HG03432 (cell line): ENCODE data around the gene SEC14L5.
A peak's percentile ranks its signal among the peaks of the same experiment; 100 is the strongest.
"Not testable (repeated sequence)": the region's sequence is repeated elsewhere in the genome, so short reads cannot be mapped to it uniquely, and the experiment has no call there.

Source experiments
- ATAC-seq: cut with Tn5 transposase; IDR thresholded peaks from one replicate; pipeline ENCODE4 v1.9.1; 2021; ENCODE audit warnings: mild to moderate bottlenecking, moderate library complexity; ENCODE audit not compliant: unreplicated experiment

SEC14L5 gene

GRCh38 chr16:5032748-5033167, 74.6 kb downstream of the SEC14L5 start:
- ATAC-seq = no peak

- ATAC-seq = peak; percentile 91
Measured at GRCh38 chr16:5033256-5034166, 75.4 kb downstream of the SEC14L5 start, which contains the start of gene NAGPA. TSS of gene NAGPA (minus strand) at chr16:5033935. CDS start at chr16:5033914, 21 bp downstream.

GRCh38 chr16:5034167-5034523, 76.0 kb downstream of the SEC14L5 start:
- no peak for ATAC-seq

GRCh38 chr16:5035909-5036227, 77.7 kb downstream of the SEC14L5 start:
- no peak for ATAC-seq

GRCh38 chr16:5036228-5037156, 78.4 kb downstream of the SEC14L5 start:
- no peak for ATAC-seq

GRCh38 chr16:5040451-5040850, 82.3 kb downstream of the SEC14L5 start:
- no peak for ATAC-seq

GRCh38 chr16:5041600-5042133, 83.5 kb downstream of the SEC14L5 start:
- ATAC-seq = peak; percentile 94

GRCh38 chr16:5042574-5043171, 84.5 kb downstream of the SEC14L5 start:
- ATAC-seq = no peak

GRCh38 chr16:5044011-5044540, 85.9 kb downstream of the SEC14L5 start:
- ATAC-seq = no peak

- ATAC-seq = not testable (repeated sequence)
Measured at GRCh38 chr16:5044581-5044980, 86.5 kb downstream of the SEC14L5 start.

GRCh38 chr16:5045499-5046115, 87.5 kb downstream of the SEC14L5 start:
- ATAC-seq = no peak

GRCh38 chr16:5046914-5047313, 88.8 kb downstream of the SEC14L5 start:
- ATAC-seq = no peak

- ATAC-seq = no peak
Measured at GRCh38 chr16:5054876-5055865, 97.0 kb downstream of the SEC14L5 start.

- ATAC-seq = peak; percentile 74
Measured at GRCh38 chr16:5056352-5056751, 98.2 kb downstream of the SEC14L5 start.

GRCh38 chr16:5058476-5058875, 100.3 kb downstream of the SEC14L5 start:
- no peak for ATAC-seq

- ATAC-seq = no peak
Measured at GRCh38 chr16:5059386-5060072, 101.4 kb downstream of the SEC14L5 start.

- ATAC-seq = no peak
Measured at GRCh38 chr16:5060073-5060641, 102.0 kb downstream of the SEC14L5 start.

- peak; percentile 84 for ATAC-seq
Measured at GRCh38 chr16:5062051-5062450, 103.9 kb downstream of the SEC14L5 start.
